Activated naive CD4-positive, alpha-beta T cell treated with anti-CD3 and anti-CD28 coated beads, Interleukin-2, amount 10 ng/mL, durations not matched to agents 7 days and 5 days (primary cell): Measurements from ENCODE around the gene RHOU.

ENCODE experiments used
- CTCF ChIA-PET: fragments of 350-600 bp; sonication (Branson Sonifier 250); formaldehyde crosslinking; loops from one replicate; lab custom pipeline; 2021; ENCODE audit warnings: antibody characterized with exemption; lab: Charles Lee
- DNase-seq: peaks from one replicate; pipeline ENCODE4 v3.0.0-alpha.2; 2020
- H3K27ac Mint-ChIP-seq: one replicate; pipeline ENCODE4 v1.8.0; 2021; ENCODE audit warnings: mild to moderate bottlenecking, moderate library complexity, mixed read lengths
- H3K27me3 Mint-ChIP-seq: one replicate; pipeline ENCODE4 v1.8.0; 2021; ENCODE audit warnings: mild to moderate bottlenecking, mixed read lengths
- H3K36me3 Mint-ChIP-seq: one replicate; pipeline ENCODE4 v1.8.0; 2021; ENCODE audit warnings: mixed read lengths
- H3K4me1 Mint-ChIP-seq: one replicate; pipeline ENCODE4 v1.8.0; 2021; ENCODE audit warnings: mixed read lengths
- H3K4me3 Mint-ChIP-seq: one replicate; pipeline ENCODE4 v1.8.0; 2021; ENCODE audit warnings: mild to moderate bottlenecking, moderate library complexity, mixed read lengths
- H3K9me3 Mint-ChIP-seq: one replicate; pipeline ENCODE4 v1.8.0; 2021; ENCODE audit warnings: mixed read lengths

Gene RHOU

GRCh38 chr1:228744356-228744755 lies 9.1 kb downstream of the RHOU start:
- Mint-ChIP-seq H3K4me3 (no peak overlapping the region), H3K9me3 (no peaks in the 10 kb centered on the region), H3K27me3 (no peaks in the 10 kb centered on the region), H3K27ac (no peak overlapping the region), H3K36me3 (peaks cover 39% of the 10 kb centered on the region), H3K4me1 (peaks cover 16% of the 10 kb centered on the region)
- no peak for DNase-seq
- CTCF ChIA-PET: no interaction called here

- Mint-ChIP-seq H3K27ac (no peak overlapping the region), H3K4me1 (peaks cover 15% of the 10 kb centered on the region), H3K4me3 (no peak overlapping the region), H3K36me3 (peaks cover 34% of the 10 kb centered on the region), H3K9me3 (no peaks in the 10 kb centered on the region), H3K27me3 (no peaks in the 10 kb centered on the region)
- CTCF ChIA-PET: interaction anchor here (1.4 kb wide), 1 partner anchor 9 kb away, joined by 3 read pairs; no protein-coding TSS in a partner anchor
- no peak for DNase-seq
Observed at GRCh38 chr1:228744918-228745317, 9.6 kb downstream of the RHOU start.

- Mint-ChIP-seq H3K4me1 (peaks cover 13% of the 10 kb centered on the region), H3K27ac (no peak overlapping the region), H3K27me3 (no peaks in the 10 kb centered on the region), H3K4me3 (no peak overlapping the region), H3K36me3 (peaks cover 32% of the 10 kb centered on the region), H3K9me3 (no peaks in the 10 kb centered on the region)
- no peak for DNase-seq
- CTCF ChIA-PET: interaction anchor here (1.4 kb wide), 1 partner anchor 9 kb away, joined by 3 read pairs; no protein-coding TSS in a partner anchor
Observed at GRCh38 chr1:228745497-228745896, 10.2 kb downstream of the RHOU start.

GRCh38 chr1:228747301-228747935 lies 12.1 kb downstream of the RHOU start:
- no peak for DNase-seq
- Mint-ChIP-seq H3K27me3 (peaks cover 8% of the 10 kb centered on the region), H3K9me3 (no peaks in the 10 kb centered on the region), H3K4me3 (no peak overlapping the region), H3K36me3 (peaks cover 24% of the 10 kb centered on the region), H3K4me1 (peaks cover 13% of the 10 kb centered on the region), H3K27ac (no peak overlapping the region)
- CTCF ChIA-PET: interaction anchor here (1.4 kb wide), 1 partner anchor 481 kb away, joined by 3 read pairs; no protein-coding TSS in a partner anchor

- DNase-seq: no peak
- Mint-ChIP-seq H3K36me3 (peaks cover 20% of the 10 kb centered on the region), H3K4me1 (peaks cover 13% of the 10 kb centered on the region), H3K4me3 (no peak overlapping the region), H3K9me3 (no peaks in the 10 kb centered on the region), H3K27me3 (peaks cover 8% of the 10 kb centered on the region), H3K27ac (no peak overlapping the region)
- CTCF ChIA-PET: interaction anchor here (1.0 to 1.4 kb wide), 5 partner anchors 12 to 709 kb away, joined by 3 to 4 read pairs (median 3); no protein-coding TSS in a partner anchor
Observed at GRCh38 chr1:228748029-228748428, 12.8 kb downstream of the RHOU start.

GRCh38 chr1:228748431-228748830 lies 13.2 kb downstream of the RHOU start:
- Mint-ChIP-seq H3K4me3 (no peak overlapping the region), H3K27me3 (peaks cover 10% of the 10 kb centered on the region), H3K9me3 (no peaks in the 10 kb centered on the region), H3K36me3 (peaks cover 17% of the 10 kb centered on the region), H3K27ac (no peak overlapping the region), H3K4me1 (peaks cover 13% of the 10 kb centered on the region)
- CTCF ChIA-PET: interaction anchor here (1.0 to 1.4 kb wide), 5 partner anchors 12 to 708 kb away, joined by 3 to 4 read pairs (median 3); no protein-coding TSS in a partner anchor
- no peak for DNase-seq

- H3K27ac Mint-ChIP-seq: no peak overlapping the region
- peaks cover 21% of the 10 kb centered on the region for H3K27me3 Mint-ChIP-seq
- no peak overlapping the region for H3K4me3 Mint-ChIP-seq
- H3K9me3 Mint-ChIP-seq: no peaks in the 10 kb centered on the region
- CTCF ChIA-PET: interaction anchor here (1.2 kb wide), 1 partner anchor 178 kb away, joined by 3 read pairs; no protein-coding TSS in a partner anchor
- no peak for DNase-seq
- peaks cover 18% of the 10 kb centered on the region for H3K4me1 Mint-ChIP-seq
- peaks cover 8% of the 10 kb centered on the region for H3K36me3 Mint-ChIP-seq
Observed at GRCh38 chr1:228749765-228750164, 14.5 kb downstream of the RHOU start.

- Mint-ChIP-seq H3K27ac (no peak overlapping the region), H3K4me1 (peaks cover 25% of the 10 kb centered on the region), H3K27me3 (peaks cover 32% of the 10 kb centered on the region), H3K36me3 (peaks cover 6% of the 10 kb centered on the region), H3K4me3 (no peak overlapping the region), H3K9me3 (no peaks in the 10 kb centered on the region)
- CTCF ChIA-PET: interaction anchor here (1.2 kb wide), 1 partner anchor 177 kb away, joined by 3 read pairs; no protein-coding TSS in a partner anchor
- DNase-seq: no peak
Observed at GRCh38 chr1:228750915-228751314, 15.6 kb downstream of the RHOU start.

- CTCF ChIA-PET: no interaction called here
- peaks cover 7% of the 10 kb centered on the region for H3K36me3 Mint-ChIP-seq
- H3K4me3 Mint-ChIP-seq: no peak overlapping the region
- H3K27me3 Mint-ChIP-seq: peaks cover 38% of the 10 kb centered on the region
- H3K9me3 Mint-ChIP-seq: no peaks in the 10 kb centered on the region
- peaks cover 28% of the 10 kb centered on the region for H3K4me1 Mint-ChIP-seq
- no peak for DNase-seq
- H3K27ac Mint-ChIP-seq: no peak overlapping the region
Observed at GRCh38 chr1:228751360-228752098, 16.2 kb downstream of the RHOU start.

- Mint-ChIP-seq H3K4me3 (no peak overlapping the region), H3K27ac (no peak overlapping the region), H3K9me3 (peaks cover 4% of the 10 kb centered on the region), H3K4me1 (peaks cover 28% of the 10 kb centered on the region), H3K27me3 (peaks cover 41% of the 10 kb centered on the region), H3K36me3 (peaks cover 5% of the 10 kb centered on the region)
- CTCF ChIA-PET: interaction anchor here (1.9 kb wide), 1 partner anchor 475 kb away, joined by 5 read pairs; no protein-coding TSS in a partner anchor
- DNase-seq: no peak
Observed at GRCh38 chr1:228752258-228752657, 17.0 kb downstream of the RHOU start.

GRCh38 chr1:228752675-228753265 lies 17.5 kb downstream of the RHOU start:
- Mint-ChIP-seq H3K4me3 (no peak overlapping the region), H3K27me3 (peaks cover 46% of the 10 kb centered on the region)
- CTCF ChIA-PET: interaction anchor here (1.9 kb wide), 1 partner anchor 475 kb away, joined by 5 read pairs; no protein-coding TSS in a partner anchor

GRCh38 chr1:228753287-228753686 lies 18.0 kb downstream of the RHOU start:
- no peak overlapping the region for H3K27ac Mint-ChIP-seq
- H3K4me3 Mint-ChIP-seq: no peak overlapping the region
- no peak for DNase-seq
- H3K36me3 Mint-ChIP-seq: peaks cover 5% of the 10 kb centered on the region
- H3K9me3 Mint-ChIP-seq: peaks cover 4% of the 10 kb centered on the region
- peaks cover 51% of the 10 kb centered on the region for H3K27me3 Mint-ChIP-seq
- CTCF ChIA-PET: interaction anchor here (1.9 kb wide), 1 partner anchor 474 kb away, joined by 5 read pairs; no protein-coding TSS in a partner anchor
- peaks cover 21% of the 10 kb centered on the region for H3K4me1 Mint-ChIP-seq

More at GRCh38 chr1:228752675-228753265, 17.5 kb downstream of the RHOU start:
- H3K9me3 Mint-ChIP-seq: peaks cover 4% of the 10 kb centered on the region
- peaks cover 25% of the 10 kb centered on the region for H3K4me1 Mint-ChIP-seq
- H3K27ac Mint-ChIP-seq: no peak overlapping the region
- H3K36me3 Mint-ChIP-seq: peaks cover 5% of the 10 kb centered on the region
- DNase-seq: no peak

GRCh38 chr1:228753786-228754360 lies 18.6 kb downstream of the RHOU start:
- Mint-ChIP-seq H3K27ac (no peak overlapping the region), H3K27me3 (peaks cover 57% of the 10 kb centered on the region), H3K9me3 (peaks cover 4% of the 10 kb centered on the region), H3K36me3 (peaks cover 5% of the 10 kb centered on the region), H3K4me3 (no peak overlapping the region), H3K4me1 (peaks cover 16% of the 10 kb centered on the region)
- CTCF ChIA-PET: interaction anchor here (1.9 kb wide), 1 partner anchor 474 kb away, joined by 5 read pairs; no protein-coding TSS in a partner anchor
- DNase-seq: no peak
